Muscle of back (tissue), 11 donors: ENCODE data around the gene CHST1. TPM values are rescaled to one million over a fixed set of nuclear protein-coding genes. Genes with fewer than 3 reads are reported as not detected.

Experiments
- DNase-seq, 3 donors: peaks; one replicate each; pipeline versions ENCODE4 v3.0.0 to v3.0.0-alpha.2; 2013
- polyA plus RNA-seq, 10 donors: library from polyadenylated mRNA; unstranded; fragments of 120-200 nt; gene quantifications; one replicate each; pipeline ENCODE4 v1.2.1, GENCODE V29; 2013; ENCODE audit not compliant: insufficient read length in 10 of 10

Gene CHST1
- polyA plus RNA-seq, 10 donors = 10.1 to 20.7 (median 14.2) TPM

- DNase-seq = no peak
These were observed 18.1 kb downstream of the CHST1 start for GRCh38 chr11:45647329-45647728.

GRCh38 chr11:45646275-45646927 is 19.0 kb downstream of the CHST1 start:
- DNase-seq = no peak

- DNase-seq = no peak
These were observed 20.2 kb downstream of the CHST1 start for GRCh38 chr11:45644981-45645889.

- DNase-seq = no peak
These were observed 21.7 kb downstream of the CHST1 start for GRCh38 chr11:45643598-45644260.

GRCh38 chr11:45641961-45642360 is 23.5 kb downstream of the CHST1 start:
- no peak for DNase-seq

- DNase-seq = no peak
These were observed 27.4 kb downstream of the CHST1 start for GRCh38 chr11:45638051-45638450.

- no peak for DNase-seq
These were observed 29.5 kb downstream of the CHST1 start for GRCh38 chr11:45635907-45636306.

- no peak for DNase-seq
These were observed 39.8 kb downstream of the CHST1 start for GRCh38 chr11:45625611-45626010.

- DNase-seq = no peak
These were observed 41.3 kb downstream of the CHST1 start for GRCh38 chr11:45624095-45624494.

- DNase-seq = no peak
These were observed 42.6 kb downstream of the CHST1 start for GRCh38 chr11:45622861-45623260.

GRCh38 chr11:45622283-45622682 is 43.1 kb downstream of the CHST1 start:
- no peak for DNase-seq

- no peak for DNase-seq
These were observed 43.8 kb downstream of the CHST1 start for GRCh38 chr11:45621588-45621987.

- DNase-seq = no peak
These were observed 45.2 kb downstream of the CHST1 start for GRCh38 chr11:45620243-45620642.

GRCh38 chr11:45618897-45619296 is 46.5 kb downstream of the CHST1 start:
- no peak for DNase-seq

GRCh38 chr11:45617871-45618601 is 47.4 kb downstream of the CHST1 start:
- DNase-seq = peak in 1 of 3 donors; percentile 14

GRCh38 chr11:45616802-45617549 is 48.4 kb downstream of the CHST1 start:
- DNase-seq = no peak

GRCh38 chr11:45615182-45615792 is 50.1 kb downstream of the CHST1 start:
- no peak for DNase-seq

- no peak for DNase-seq
These were observed 51.1 kb downstream of the CHST1 start for GRCh38 chr11:45614196-45614828.

GRCh38 chr11:45610627-45611026 is 54.8 kb downstream of the CHST1 start:
- DNase-seq = no peak

- no peak for DNase-seq
These were observed 55.5 kb downstream of the CHST1 start for GRCh38 chr11:45609902-45610301.
